Mammary epithelial cell (primary cell): Measurements from ENCODE around the gene CYSTM1.

ENCODE experiments used
- EZH2 ChIP-seq: IDR thresholded peaks from 2 replicates; pipeline ENCODE4 v1.6.1; 2012; ENCODE audit warnings: low read length, inconsistent platforms, borderline replicate concordance
- TF ChIP-seq, protein P1 (sequence below), 2 donors: IDR thresholded peaks in 1 of 2; conservative IDR thresholded peaks in 1 of 2; 2 replicates each; pipeline ENCODE4 v1.5.1; 2011 to 2012; ENCODE audit warnings: inconsistent platforms in 2 of 2, low read length in 2 of 2, mild to moderate bottlenecking in 2 of 2, control low read depth in 1 of 2, low read depth in 1 of 2; ENCODE audit not compliant: insufficient read depth in 1 of 2; ENCODE audit errors: extremely low read depth in 1 of 2

GRCh38 chr5:140205952-140206351 lies 31.0 kb downstream of the CYSTM1 start:
- TF ChIP-seq EZH2 = no peak
- TF ChIP-seq, protein P1, sequence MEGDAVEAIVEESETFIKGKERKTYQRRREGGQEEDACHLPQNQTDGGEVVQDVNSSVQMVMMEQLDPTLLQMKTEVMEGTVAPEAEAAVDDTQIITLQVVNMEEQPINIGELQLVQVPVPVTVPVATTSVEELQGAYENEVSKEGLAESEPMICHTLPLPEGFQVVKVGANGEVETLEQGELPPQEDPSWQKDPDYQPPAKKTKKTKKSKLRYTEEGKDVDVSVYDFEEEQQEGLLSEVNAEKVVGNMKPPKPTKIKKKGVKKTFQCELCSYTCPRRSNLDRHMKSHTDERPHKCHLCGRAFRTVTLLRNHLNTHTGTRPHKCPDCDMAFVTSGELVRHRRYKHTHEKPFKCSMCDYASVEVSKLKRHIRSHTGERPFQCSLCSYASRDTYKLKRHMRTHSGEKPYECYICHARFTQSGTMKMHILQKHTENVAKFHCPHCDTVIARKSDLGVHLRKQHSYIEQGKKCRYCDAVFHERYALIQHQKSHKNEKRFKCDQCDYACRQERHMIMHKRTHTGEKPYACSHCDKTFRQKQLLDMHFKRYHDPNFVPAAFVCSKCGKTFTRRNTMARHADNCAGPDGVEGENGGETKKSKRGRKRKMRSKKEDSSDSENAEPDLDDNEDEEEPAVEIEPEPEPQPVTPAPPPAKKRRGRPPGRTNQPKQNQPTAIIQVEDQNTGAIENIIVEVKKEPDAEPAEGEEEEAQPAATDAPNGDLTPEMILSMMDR (conservative IDR thresholded peaks at IDR 0.05 in 1 of 2, IDR thresholded peaks at IDR 0.05 in 1 of 2; ENCODE audit: extremely low read depth in 1 of 2, insufficient read depth in 1 of 2, low read depth in 1 of 2, low read length in 2 of 2) = no peak
